Mucosa of rectum (tissue), 2 donors: ENCODE data around the gene DSCAM.
"Not testable (repeated sequence)": the region's sequence is repeated elsewhere in the genome, so short reads cannot be mapped to it uniquely, and the experiment has no call there.

Experiments used
- H3K27ac ChIP-seq, 2 donors: one replicate each; pipeline ENCODE4 v1.7.0; 2013; ENCODE audit warnings: inconsistent platforms in 2 of 2, low read depth in 2 of 2, low read length in 2 of 2
- H3K27me3 ChIP-seq, 2 donors: one replicate each; pipeline ENCODE4 v1.7.0; 2013; ENCODE audit warnings: low read length in 2 of 2; ENCODE audit not compliant: control insufficient read depth in 2 of 2, insufficient read depth in 2 of 2
- H3K36me3 ChIP-seq, 2 donors: one replicate each; pipeline ENCODE4 v1.7.0; 2013; ENCODE audit warnings: low read length in 2 of 2; ENCODE audit not compliant: control insufficient read depth in 2 of 2, insufficient read depth in 2 of 2
- H3K4me1 ChIP-seq, 2 donors: one replicate each; pipeline ENCODE4 v1.7.0; 2013; ENCODE audit warnings: low read length in 2 of 2, mild to moderate bottlenecking in 1 of 2; ENCODE audit not compliant: control insufficient read depth in 2 of 2, insufficient read depth in 2 of 2
- H3K4me3 ChIP-seq, 2 donors: one replicate each; pipeline ENCODE4 v1.7.0; 2013; ENCODE audit warnings: low read length in 2 of 2
- H3K9ac ChIP-seq, 2 donors: one replicate each; pipeline ENCODE4 v1.7.0; 2013; ENCODE audit warnings: low read length in 2 of 2, low read depth in 1 of 2, mild to moderate bottlenecking in 1 of 2
- H3K9me3 ChIP-seq, 2 donors: one replicate each; pipeline ENCODE4 v1.7.0; 2013; ENCODE audit warnings: low read length in 2 of 2; ENCODE audit not compliant: control insufficient read depth in 2 of 2
- donor health status: healthy.
- donor health status: Normal muscosa, but diverticular disease.

Gene DSCAM, protein sequence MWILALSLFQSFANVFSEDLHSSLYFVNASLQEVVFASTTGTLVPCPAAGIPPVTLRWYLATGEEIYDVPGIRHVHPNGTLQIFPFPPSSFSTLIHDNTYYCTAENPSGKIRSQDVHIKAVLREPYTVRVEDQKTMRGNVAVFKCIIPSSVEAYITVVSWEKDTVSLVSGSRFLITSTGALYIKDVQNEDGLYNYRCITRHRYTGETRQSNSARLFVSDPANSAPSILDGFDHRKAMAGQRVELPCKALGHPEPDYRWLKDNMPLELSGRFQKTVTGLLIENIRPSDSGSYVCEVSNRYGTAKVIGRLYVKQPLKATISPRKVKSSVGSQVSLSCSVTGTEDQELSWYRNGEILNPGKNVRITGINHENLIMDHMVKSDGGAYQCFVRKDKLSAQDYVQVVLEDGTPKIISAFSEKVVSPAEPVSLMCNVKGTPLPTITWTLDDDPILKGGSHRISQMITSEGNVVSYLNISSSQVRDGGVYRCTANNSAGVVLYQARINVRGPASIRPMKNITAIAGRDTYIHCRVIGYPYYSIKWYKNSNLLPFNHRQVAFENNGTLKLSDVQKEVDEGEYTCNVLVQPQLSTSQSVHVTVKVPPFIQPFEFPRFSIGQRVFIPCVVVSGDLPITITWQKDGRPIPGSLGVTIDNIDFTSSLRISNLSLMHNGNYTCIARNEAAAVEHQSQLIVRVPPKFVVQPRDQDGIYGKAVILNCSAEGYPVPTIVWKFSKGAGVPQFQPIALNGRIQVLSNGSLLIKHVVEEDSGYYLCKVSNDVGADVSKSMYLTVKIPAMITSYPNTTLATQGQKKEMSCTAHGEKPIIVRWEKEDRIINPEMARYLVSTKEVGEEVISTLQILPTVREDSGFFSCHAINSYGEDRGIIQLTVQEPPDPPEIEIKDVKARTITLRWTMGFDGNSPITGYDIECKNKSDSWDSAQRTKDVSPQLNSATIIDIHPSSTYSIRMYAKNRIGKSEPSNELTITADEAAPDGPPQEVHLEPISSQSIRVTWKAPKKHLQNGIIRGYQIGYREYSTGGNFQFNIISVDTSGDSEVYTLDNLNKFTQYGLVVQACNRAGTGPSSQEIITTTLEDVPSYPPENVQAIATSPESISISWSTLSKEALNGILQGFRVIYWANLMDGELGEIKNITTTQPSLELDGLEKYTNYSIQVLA (N-terminal part only)

GRCh38 chr21:40846587-40847411, at the start of gene DSCAM:
DSCAM (minus strand) TSS chr21:40847158; CDS start chr21:40846661, 497 bp downstream.
- H3K27me3 ChIP-seq: no peaks in the 10 kb centered on the region
- no peak within 1 kb of the TSS for H3K4me3 ChIP-seq
- H3K4me1 ChIP-seq: no peaks in the 10 kb centered on the region
- no peak within 1 kb of the TSS for H3K9ac ChIP-seq
- no peaks in the 10 kb centered on the region for H3K36me3 ChIP-seq
- H3K9me3 ChIP-seq: peaks cover 0 to 3% of the 10 kb centered on the region in 2 donors
- no peak within 1 kb of the TSS for H3K27ac ChIP-seq

DNA sequence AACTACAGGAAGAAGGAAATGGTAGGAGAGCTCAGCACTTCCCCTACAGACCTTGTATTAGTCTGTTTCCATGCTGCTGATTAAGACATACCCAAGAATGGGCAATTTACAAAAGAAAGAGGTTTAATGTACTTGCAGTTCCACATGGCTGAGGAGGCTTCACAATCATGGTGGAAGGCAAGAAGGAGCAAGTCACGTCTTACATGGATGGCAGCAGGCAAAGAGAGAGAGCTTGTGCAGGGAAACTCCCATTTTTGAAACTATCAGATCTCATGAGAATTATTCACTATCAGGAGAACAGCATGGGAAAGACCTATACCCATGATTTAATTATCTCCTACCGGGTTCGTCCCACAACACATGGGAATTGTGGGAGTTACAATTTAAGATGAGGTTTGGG, 48.7 kb upstream of the DSCAM start:
- not testable (repeated sequence) for H3K36me3 ChIP-seq, H3K27me3 ChIP-seq, H3K9ac ChIP-seq, H3K4me1 ChIP-seq, H3K4me3 ChIP-seq, H3K27ac ChIP-seq, H3K9me3 ChIP-seq

GRCh38 chr21:40886931-40887330, 40.0 kb upstream of the DSCAM start:
- Histone ChIP-seq H3K9ac (no peak overlapping the region), H3K27ac (no peak overlapping the region), H3K9me3 (peaks cover 0 to 3% of the 10 kb centered on the region in 2 donors), H3K36me3 (no peaks in the 10 kb centered on the region), H3K4me1 (no peaks in the 10 kb centered on the region), H3K4me3 (no peak overlapping the region), H3K27me3 (no peaks in the 10 kb centered on the region)

GRCh38 chr21:40886006-40886405, 39.0 kb upstream of the DSCAM start:
- Histone ChIP-seq H3K27me3 (no peaks in the 10 kb centered on the region), H3K4me1 (no peaks in the 10 kb centered on the region), H3K9me3 (peaks cover 0 to 3% of the 10 kb centered on the region in 2 donors), H3K36me3 (no peaks in the 10 kb centered on the region), H3K4me3 (no peak overlapping the region), H3K27ac (no peak overlapping the region), H3K9ac (no peak overlapping the region)

- H3K9me3 ChIP-seq: peaks cover 0 to 3% of the 10 kb centered on the region in 2 donors
- no peaks in the 10 kb centered on the region for H3K27me3 ChIP-seq
- no peaks in the 10 kb centered on the region for H3K4me1 ChIP-seq
- no peak overlapping the region for H3K9ac ChIP-seq
- no peak overlapping the region for H3K27ac ChIP-seq
- H3K4me3 ChIP-seq: no peak overlapping the region
- no peaks in the 10 kb centered on the region for H3K36me3 ChIP-seq
Observed at GRCh38 chr21:40882192-40882915, 35.4 kb upstream of the DSCAM start.

GRCh38 chr21:40881767-40882166, 34.8 kb upstream of the DSCAM start:
- Histone ChIP-seq H3K4me3 (no peak overlapping the region), H3K27ac (no peak overlapping the region), H3K27me3 (no peaks in the 10 kb centered on the region), H3K4me1 (no peaks in the 10 kb centered on the region), H3K9ac (no peak overlapping the region), H3K9me3 (peaks cover 0 to 3% of the 10 kb centered on the region in 2 donors), H3K36me3 (no peaks in the 10 kb centered on the region)

DNA sequence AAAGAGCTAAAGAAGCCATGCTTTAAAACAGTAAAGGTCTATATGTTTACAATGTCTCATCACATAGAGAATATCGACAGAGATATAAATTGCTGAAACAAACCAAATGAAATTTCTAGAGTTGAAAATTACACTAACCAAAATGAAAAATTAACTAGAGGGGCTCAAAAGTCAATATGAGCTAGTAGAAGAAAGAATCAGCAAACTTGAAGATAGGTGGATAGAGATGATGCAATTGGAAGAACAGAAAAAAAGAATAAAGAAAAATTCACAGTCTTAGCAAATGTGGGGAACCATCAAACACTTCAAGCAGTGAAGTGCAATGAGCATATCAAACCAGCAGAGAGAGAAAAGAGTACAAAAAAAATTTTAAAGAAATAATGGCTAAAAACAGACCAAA, 24.1 kb upstream of the DSCAM start:
- no peaks in the 10 kb centered on the region for H3K27me3 ChIP-seq
- no peak overlapping the region for H3K4me3 ChIP-seq
- no peak overlapping the region for H3K9ac ChIP-seq
- no peaks in the 10 kb centered on the region for H3K4me1 ChIP-seq
- H3K36me3 ChIP-seq: no peaks in the 10 kb centered on the region
- H3K9me3 ChIP-seq: peaks cover 0 to 3% of the 10 kb centered on the region in 2 donors
- no peak overlapping the region for H3K27ac ChIP-seq

DNA sequence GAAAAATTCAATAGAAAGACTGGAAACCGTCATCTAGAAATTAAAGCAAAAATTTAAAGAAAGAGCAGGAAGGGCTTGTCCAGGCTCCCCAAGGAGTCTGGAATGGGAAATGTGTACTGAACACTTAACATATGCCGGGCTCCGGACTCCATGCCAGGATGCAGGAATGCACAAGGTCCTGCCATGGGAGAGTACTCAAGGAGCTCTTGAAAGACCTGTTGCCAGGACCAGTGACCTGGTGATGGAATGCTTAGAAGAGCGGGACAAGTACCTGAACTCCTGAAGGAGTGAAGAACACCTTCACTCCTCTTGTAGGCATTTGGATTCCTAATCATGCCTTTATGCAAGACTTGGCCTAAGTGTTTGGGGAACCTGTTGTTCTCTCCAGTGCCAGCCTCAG, 16.9 kb upstream of the DSCAM start:
- Histone ChIP-seq H3K27ac (no peak overlapping the region), H3K36me3 (no peaks in the 10 kb centered on the region), H3K4me1 (no peaks in the 10 kb centered on the region), H3K9ac (no peak overlapping the region), H3K9me3 (peaks cover 0 to 2% of the 10 kb centered on the region in 2 donors), H3K27me3 (no peaks in the 10 kb centered on the region), H3K4me3 (no peak overlapping the region)

DNA sequence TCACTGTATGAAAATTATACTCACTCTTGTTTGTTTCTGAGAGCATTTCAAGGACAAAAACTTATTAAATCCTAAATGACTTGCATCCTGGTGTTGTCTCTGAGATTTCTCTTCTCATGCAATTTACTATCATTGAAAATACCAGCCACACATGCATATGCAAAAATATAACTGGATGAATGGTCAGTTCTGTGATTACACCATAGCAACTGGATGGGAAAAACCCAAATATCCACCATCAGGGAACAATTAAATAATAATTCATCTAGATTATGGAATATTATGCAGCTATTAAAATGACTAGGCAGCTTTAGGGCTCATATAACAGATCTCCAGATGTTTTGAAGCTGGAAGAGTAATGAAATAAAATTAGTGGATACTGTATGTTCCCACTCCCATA, 11.6 kb upstream of the DSCAM start:
- no peak overlapping the region for H3K27ac ChIP-seq
- H3K36me3 ChIP-seq: no peaks in the 10 kb centered on the region

More for the DNA sequence above, 11.6 kb upstream of the DSCAM start:
- Histone ChIP-seq H3K4me1 (no peaks in the 10 kb centered on the region), H3K9ac (no peak overlapping the region), H3K27me3 (no peaks in the 10 kb centered on the region), H3K4me3 (no peak overlapping the region), H3K9me3 (no peaks in the 10 kb centered on the region)
